ENCODE measurements around the gene PRPF8. TPM values are rescaled to one million over a fixed set of nuclear protein-coding genes. Genes with fewer than 3 reads are reported as not detected.
"Not testable (repeated sequence)": the region's sequence is repeated elsewhere in the genome, so short reads cannot be mapped to it uniquely, and the experiment has no call there.

The PRPF8 gene
- total RNA-seq, 2 donors from 2014 or later, result 298 to 375 TPM

- Histone ChIP-seq H3K9me3 (ENCODE audit: control insufficient read depth, low read length) (no peaks in the 10 kb centered on the region), H3K36me3 (ENCODE audit: control insufficient read depth, insufficient read depth, low read length) (no peaks in the 10 kb centered on the region), H3K27ac (ENCODE audit: low read depth, low read length) (no peak overlapping the region), H3K4me1 (ENCODE audit: control insufficient read depth, insufficient read depth, low read length) (no peaks in the 10 kb centered on the region), H3K4me3 (ENCODE audit: low read length) (no peak overlapping the region), H3K9ac (ENCODE audit: extremely low read depth, low read length, poor library complexity, severe bottlenecking) (no peak overlapping the region), H3K27me3 (ENCODE audit: control insufficient read depth, insufficient read depth, low read length, poor library complexity, severe bottlenecking) (no peaks in the 10 kb centered on the region)
- H3K36me3 Mint-ChIP-seq (ENCODE audit: low read depth), result no peaks in the 10 kb centered on the region
- H3K27me3 Mint-ChIP-seq (ENCODE audit: insufficient read depth), result peaks cover 6% of the 10 kb centered on the region
- no peak for DNase-seq
- 100% methylated on average over 1 of the region's 8 CpGs; no CpG with 5 or more reads in 1 of the 2 experiments for WGBS, 2 experiments (ENCODE audit: insufficient coverage in 1 of 2, insufficient read length in 1 of 2)
- H3K9me3 Mint-ChIP-seq, result peaks cover 28% of the 10 kb centered on the region
- TF ChIP-seq, protein P1, sequence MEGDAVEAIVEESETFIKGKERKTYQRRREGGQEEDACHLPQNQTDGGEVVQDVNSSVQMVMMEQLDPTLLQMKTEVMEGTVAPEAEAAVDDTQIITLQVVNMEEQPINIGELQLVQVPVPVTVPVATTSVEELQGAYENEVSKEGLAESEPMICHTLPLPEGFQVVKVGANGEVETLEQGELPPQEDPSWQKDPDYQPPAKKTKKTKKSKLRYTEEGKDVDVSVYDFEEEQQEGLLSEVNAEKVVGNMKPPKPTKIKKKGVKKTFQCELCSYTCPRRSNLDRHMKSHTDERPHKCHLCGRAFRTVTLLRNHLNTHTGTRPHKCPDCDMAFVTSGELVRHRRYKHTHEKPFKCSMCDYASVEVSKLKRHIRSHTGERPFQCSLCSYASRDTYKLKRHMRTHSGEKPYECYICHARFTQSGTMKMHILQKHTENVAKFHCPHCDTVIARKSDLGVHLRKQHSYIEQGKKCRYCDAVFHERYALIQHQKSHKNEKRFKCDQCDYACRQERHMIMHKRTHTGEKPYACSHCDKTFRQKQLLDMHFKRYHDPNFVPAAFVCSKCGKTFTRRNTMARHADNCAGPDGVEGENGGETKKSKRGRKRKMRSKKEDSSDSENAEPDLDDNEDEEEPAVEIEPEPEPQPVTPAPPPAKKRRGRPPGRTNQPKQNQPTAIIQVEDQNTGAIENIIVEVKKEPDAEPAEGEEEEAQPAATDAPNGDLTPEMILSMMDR (conservative IDR thresholded peaks at IDR 0.05), result no peak
- no peak overlapping the region for H3K27ac Mint-ChIP-seq
- no peaks in the 10 kb centered on the region for H3K4me1 Mint-ChIP-seq
- H3K4me3 Mint-ChIP-seq, result no peak overlapping the region
These were observed 6.0 kb upstream of the PRPF8 start for GRCh38 chr17:1690544-1691221.

- not testable (repeated sequence) for H3K4me1 ChIP-seq (ENCODE audit: control insufficient read depth, insufficient read depth, low read length); H3K36me3 Mint-ChIP-seq (ENCODE audit: low read depth); H3K27ac ChIP-seq (ENCODE audit: low read depth, low read length); H3K27ac Mint-ChIP-seq; H3K9me3 ChIP-seq (ENCODE audit: control insufficient read depth, low read length); DNase-seq; H3K4me1 Mint-ChIP-seq; H3K36me3 ChIP-seq (ENCODE audit: control insufficient read depth, insufficient read depth, low read length); H3K27me3 ChIP-seq (ENCODE audit: control insufficient read depth, insufficient read depth, low read length, poor library complexity, severe bottlenecking); H3K4me3 Mint-ChIP-seq; H3K9ac ChIP-seq (ENCODE audit: extremely low read depth, low read length, poor library complexity, severe bottlenecking); H3K4me3 ChIP-seq (ENCODE audit: low read length); H3K27me3 Mint-ChIP-seq (ENCODE audit: insufficient read depth)
- WGBS, 2 experiments (ENCODE audit: insufficient coverage in 1 of 2, insufficient read length in 1 of 2), result no CpG with 5 or more reads among the region's 6 CpGs
- peaks cover 25% of the 10 kb centered on the region for H3K9me3 Mint-ChIP-seq
These were observed 3.7 kb upstream of the PRPF8 start for GRCh38 chr17:1688405-1688804.

- Histone ChIP-seq H3K4me3 (ENCODE audit: low read length) (no peak overlapping the region), H3K9ac (ENCODE audit: extremely low read depth, low read length, poor library complexity, severe bottlenecking) (no peak overlapping the region), H3K9me3 (ENCODE audit: control insufficient read depth, low read length) (no peaks in the 10 kb centered on the region), H3K36me3 (ENCODE audit: control insufficient read depth, insufficient read depth, low read length) (peaks cover 24% of the 10 kb centered on the region), H3K27ac (ENCODE audit: low read depth, low read length) (no peak overlapping the region), H3K4me1 (ENCODE audit: control insufficient read depth, insufficient read depth, low read length) (no peaks in the 10 kb centered on the region), H3K27me3 (ENCODE audit: control insufficient read depth, insufficient read depth, low read length, poor library complexity, severe bottlenecking) (no peaks in the 10 kb centered on the region)
- Mint-ChIP-seq H3K4me1 (peaks cover 10% of the 10 kb centered on the region), H3K4me3 (no peak overlapping the region), H3K27ac (peak overlapping the region; percentile 6), H3K36me3 (ENCODE audit: low read depth) (peaks cover 30% of the 10 kb centered on the region), H3K9me3 (peaks cover 12% of the 10 kb centered on the region), H3K27me3 (ENCODE audit: insufficient read depth) (no peaks in the 10 kb centered on the region)
- TF ChIP-seq, protein P1 (conservative IDR thresholded peaks at IDR 0.05), result no peak
- 77 to 95% methylated on average over 3 to 7 of the region's 7 CpGs for WGBS, 2 experiments (ENCODE audit: insufficient coverage in 1 of 2, insufficient read length in 1 of 2)
- no peak for DNase-seq
These were observed 1.4 kb upstream of the PRPF8 start for GRCh38 chr17:1686086-1686485.

Data from endodermal cell (in vitro differentiated cells).